Measurements from ENCODE around the gene DDOST. TPM values are rescaled to one million over a fixed set of nuclear protein-coding genes. Genes with fewer than 3 reads are reported as not detected.

Gene DDOST
- total RNA-seq, 1 donor from 2014 or later, result 179 TPM

GRCh38 chr1:20625176-20626097, 35.7 kb downstream of the DDOST start:
- H3K27me3 Mint-ChIP-seq (ENCODE audit: low read depth), result peaks cover 21% of the 10 kb centered on the region
- no peak for DNase-seq (ENCODE audit: low read depth, low spot score)
- TF ChIP-seq CTCF (conservative IDR thresholded peaks at IDR 0.05), result no peak
- no peak overlapping the region for H3K27ac Mint-ChIP-seq (ENCODE audit: unreplicated experiment)
- H3K9me3 Mint-ChIP-seq, result peaks cover 5% of the 10 kb centered on the region
- H3K4me3 Mint-ChIP-seq, result no peak overlapping the region
- H3K36me3 Mint-ChIP-seq (ENCODE audit: low read depth), result no peaks in the 10 kb centered on the region
- peaks cover 9% of the 10 kb centered on the region for H3K4me1 Mint-ChIP-seq

GRCh38 chr1:20624709-20625108, 36.5 kb downstream of the DDOST start:
- H3K9me3 Mint-ChIP-seq, result peaks cover 5% of the 10 kb centered on the region
- H3K4me3 Mint-ChIP-seq, result no peak overlapping the region
- H3K36me3 Mint-ChIP-seq (ENCODE audit: low read depth), result no peaks in the 10 kb centered on the region
- peaks cover 9% of the 10 kb centered on the region for H3K4me1 Mint-ChIP-seq
- no peak for DNase-seq (ENCODE audit: low read depth, low spot score)
- no peak for TF ChIP-seq CTCF (conservative IDR thresholded peaks at IDR 0.05)
- no peak overlapping the region for H3K27ac Mint-ChIP-seq (ENCODE audit: unreplicated experiment)
- peaks cover 21% of the 10 kb centered on the region for H3K27me3 Mint-ChIP-seq (ENCODE audit: low read depth)

GRCh38 chr1:20621012-20621411, 40.2 kb downstream of the DDOST start:
- H3K27ac Mint-ChIP-seq (ENCODE audit: unreplicated experiment), result no peak overlapping the region
- H3K4me1 Mint-ChIP-seq, result no peaks in the 10 kb centered on the region
- no peak for TF ChIP-seq CTCF (conservative IDR thresholded peaks at IDR 0.05)
- no peak overlapping the region for H3K4me3 Mint-ChIP-seq
- peaks cover 5% of the 10 kb centered on the region for H3K27me3 Mint-ChIP-seq (ENCODE audit: low read depth)
- no peaks in the 10 kb centered on the region for H3K36me3 Mint-ChIP-seq (ENCODE audit: low read depth)
- no peak for DNase-seq (ENCODE audit: low read depth, low spot score)
- no peaks in the 10 kb centered on the region for H3K9me3 Mint-ChIP-seq

GRCh38 chr1:20619999-20620398, 41.2 kb downstream of the DDOST start:
- H3K4me1 Mint-ChIP-seq, result no peaks in the 10 kb centered on the region
- peaks cover 2% of the 10 kb centered on the region for H3K27me3 Mint-ChIP-seq (ENCODE audit: low read depth)
- no peak for DNase-seq (ENCODE audit: low read depth, low spot score)
- H3K9me3 Mint-ChIP-seq, result no peaks in the 10 kb centered on the region
- H3K36me3 Mint-ChIP-seq (ENCODE audit: low read depth), result no peaks in the 10 kb centered on the region
- no peak overlapping the region for H3K27ac Mint-ChIP-seq (ENCODE audit: unreplicated experiment)
- TF ChIP-seq CTCF (conservative IDR thresholded peaks at IDR 0.05), result no peak
- no peak overlapping the region for H3K4me3 Mint-ChIP-seq

GRCh38 chr1:20618550-20618949, 42.6 kb downstream of the DDOST start:
- TF ChIP-seq CTCF (conservative IDR thresholded peaks at IDR 0.05), result no peak
- H3K27ac Mint-ChIP-seq (ENCODE audit: unreplicated experiment), result peak overlapping the region; percentile 0
- H3K4me3 Mint-ChIP-seq, result no peak overlapping the region
- no peaks in the 10 kb centered on the region for H3K27me3 Mint-ChIP-seq (ENCODE audit: low read depth)
- no peaks in the 10 kb centered on the region for H3K36me3 Mint-ChIP-seq (ENCODE audit: low read depth)
- no peak for DNase-seq (ENCODE audit: low read depth, low spot score)
- H3K4me1 Mint-ChIP-seq, result peaks cover 5% of the 10 kb centered on the region
- no peaks in the 10 kb centered on the region for H3K9me3 Mint-ChIP-seq
